Cardiac atrium fibroblast (primary cell): ENCODE data around the gene TRAPPC13. TPM values are rescaled to one million over a fixed set of nuclear protein-coding genes. Genes with fewer than 3 reads are reported as not detected.

Experiments used
- total RNA-seq: library from RNA; depleted of rRNA; stranded (reverse); fragments of >200 nt; gene quantifications from 2 replicates; pipeline ENCODE4 v1.2.3, GENCODE V29; 2015

Gene TRAPPC13, protein sequence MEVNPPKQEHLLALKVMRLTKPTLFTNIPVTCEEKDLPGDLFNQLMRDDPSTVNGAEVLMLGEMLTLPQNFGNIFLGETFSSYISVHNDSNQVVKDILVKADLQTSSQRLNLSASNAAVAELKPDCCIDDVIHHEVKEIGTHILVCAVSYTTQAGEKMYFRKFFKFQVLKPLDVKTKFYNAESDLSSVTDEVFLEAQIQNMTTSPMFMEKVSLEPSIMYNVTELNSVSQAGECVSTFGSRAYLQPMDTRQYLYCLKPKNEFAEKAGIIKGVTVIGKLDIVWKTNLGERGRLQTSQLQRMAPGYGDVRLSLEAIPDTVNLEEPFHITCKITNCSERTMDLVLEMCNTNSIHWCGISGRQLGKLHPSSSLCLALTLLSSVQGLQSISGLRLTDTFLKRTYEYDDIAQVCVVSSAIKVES
- total RNA-seq = 15.5 and 19.9 TPM in 2 replicates

DNA sequence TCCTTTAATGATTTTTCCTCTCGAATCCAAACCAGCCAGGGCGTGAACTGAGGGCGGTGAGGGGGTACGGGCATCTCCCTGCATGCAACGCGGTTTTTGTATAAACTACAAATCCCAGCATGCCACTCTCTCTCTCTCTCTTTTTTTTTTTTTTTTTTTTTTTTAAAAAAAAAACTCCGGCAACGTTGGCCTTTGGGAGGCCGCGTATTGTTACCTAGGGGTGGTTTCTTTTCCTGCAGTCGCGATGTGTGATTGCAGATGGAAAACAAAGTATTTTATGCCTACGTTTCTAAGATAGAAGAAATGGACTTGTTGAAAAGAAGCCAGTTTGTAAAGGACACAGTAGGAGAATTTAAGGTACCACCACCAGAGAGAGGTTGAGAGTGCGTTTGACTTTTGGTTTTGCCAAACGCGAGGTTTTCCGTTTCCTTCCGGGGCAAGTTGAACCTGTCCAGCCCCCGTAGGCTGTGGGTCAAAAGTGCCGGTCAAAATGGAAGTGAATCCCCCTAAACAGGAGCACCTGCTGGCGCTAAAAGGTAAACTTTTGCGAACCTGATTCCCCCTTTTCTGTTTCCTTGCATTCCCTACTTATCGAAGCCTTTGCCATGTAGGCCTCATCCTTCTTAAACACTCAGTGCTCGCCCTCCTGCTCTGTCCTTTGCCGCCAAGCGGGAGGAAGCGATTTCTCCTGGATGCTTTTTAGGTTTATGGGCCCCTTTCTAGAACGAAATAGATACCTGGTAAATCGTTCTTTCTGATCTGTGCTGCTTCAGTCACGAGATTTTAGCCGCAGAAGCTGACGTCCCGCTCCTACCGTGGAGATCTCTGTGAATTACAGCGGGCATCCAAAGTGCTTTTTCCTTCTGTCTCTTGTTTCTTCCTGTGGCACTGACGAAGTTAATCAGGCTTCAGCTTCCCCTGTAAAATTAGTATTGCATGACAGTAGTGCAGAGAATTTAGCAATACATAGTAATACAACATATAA, at the start of gene TRAPPC13, which contains the start of gene SHLD3:
Gene TRAPPC13, plus strand, starts transcription at position 457 of the 985 bp plus-strand sequence. Its CDS starts 34 bp downstream, at position 491.
Gene SHLD3, plus strand, starts transcription at position 457 of the 985 bp plus-strand sequence. CDS start 4,561 bp downstream, outside the sequence.

DNA sequence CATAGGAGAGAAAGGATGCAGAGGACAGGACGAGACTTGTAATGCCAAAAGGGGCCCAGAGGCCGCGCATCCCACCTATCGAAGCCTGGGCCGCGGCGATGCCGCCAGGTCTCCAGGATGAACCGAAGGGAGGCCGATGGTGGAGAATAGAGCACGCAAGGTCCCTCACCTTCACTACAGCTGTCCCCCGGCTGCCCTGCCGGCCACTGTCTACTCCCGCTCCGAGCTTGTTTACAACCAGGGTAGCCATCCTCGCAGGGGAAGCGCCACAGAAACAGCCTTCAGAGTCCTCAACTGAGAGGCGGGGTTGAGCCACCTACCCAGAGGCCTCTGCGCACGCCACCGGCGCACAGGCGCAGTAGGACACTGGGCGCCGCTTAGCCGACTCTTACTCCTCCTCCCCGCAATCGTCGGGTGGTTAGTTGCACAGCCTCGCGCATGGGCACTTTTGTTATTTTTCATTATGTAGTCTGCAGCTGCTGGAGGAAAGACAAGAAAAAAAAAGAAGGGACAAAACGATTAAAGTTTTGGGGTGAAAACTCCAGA, 729 bp upstream of the TRAPPC13 start, which contains the start of gene TRIM23:
Gene TRIM23, minus strand, starts transcription at position 309 of the 546 bp plus-strand sequence. Its CDS starts 59 bp downstream, at position 250.

Other genes starting within 250 kb of the TRAPPC13 start
- 3.1 and 7.5 TPM in 2 replicates for gene ADAMTS6, start 143.1 kb upstream of the TRAPPC13 start, total RNA-seq
- gene CENPK, start 61.9 kb upstream of the TRAPPC13 start, total RNA-seq = 2.6 and 6.1 TPM in 2 replicates
- 23.6 and 26.6 TPM in 2 replicates for gene PPWD1, start 61.7 kb upstream of the TRAPPC13 start, total RNA-seq
- 7.8 and 10.2 TPM in 2 replicates for gene TRIM23, start 694 bp upstream of the TRAPPC13 start, total RNA-seq
- gene SHLD3, start within 50 bp of the TRAPPC13 start, total RNA-seq = 1.9 and 2.9 TPM in 2 replicates
- gene SGTB, start 97.1 kb downstream of the TRAPPC13 start, total RNA-seq = 10.5 and 14.1 TPM in 2 replicates
- 16.8 and 17.7 TPM in 2 replicates for gene NLN, start 97.2 kb downstream of the TRAPPC13 start, total RNA-seq